ENCODE data around the gene OTOF.

The OTOF gene

DNA sequence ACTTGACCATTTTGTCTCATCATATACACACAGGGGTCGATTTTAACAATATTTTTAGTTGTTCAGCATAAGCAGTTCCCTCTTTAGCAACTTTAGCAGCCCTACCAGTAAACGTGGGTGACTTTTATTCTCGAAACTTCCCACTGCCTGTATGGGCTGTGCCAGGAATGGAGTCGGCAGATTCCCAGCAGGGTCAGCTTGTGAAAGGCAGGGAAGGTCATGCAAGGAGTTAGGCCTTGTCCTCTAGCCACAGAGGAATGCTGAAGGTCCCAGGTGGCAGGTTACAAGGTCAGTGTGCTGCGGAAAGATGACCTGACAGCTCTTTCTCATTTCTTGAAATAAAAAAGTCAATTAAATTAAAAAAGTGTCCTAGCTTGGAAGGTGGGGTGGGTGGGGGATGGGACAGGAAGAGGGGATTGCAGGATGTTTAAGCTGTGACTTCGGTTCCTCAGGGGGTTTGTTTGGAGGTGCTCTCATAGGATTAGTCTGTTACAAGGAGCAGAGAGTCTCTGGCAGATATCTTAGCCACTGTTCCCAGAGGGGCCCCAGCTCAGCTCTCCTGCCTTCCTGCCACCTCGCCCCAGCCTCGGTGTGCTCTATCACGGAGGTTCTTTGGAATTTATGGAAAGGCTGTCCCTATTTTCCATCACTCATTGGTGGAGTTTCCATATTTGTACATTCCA lies 54.8 kb downstream of the OTOF start:
- no peak for DNase-seq (ENCODE audit: low read depth)
- TF ChIP-seq, protein P1, sequence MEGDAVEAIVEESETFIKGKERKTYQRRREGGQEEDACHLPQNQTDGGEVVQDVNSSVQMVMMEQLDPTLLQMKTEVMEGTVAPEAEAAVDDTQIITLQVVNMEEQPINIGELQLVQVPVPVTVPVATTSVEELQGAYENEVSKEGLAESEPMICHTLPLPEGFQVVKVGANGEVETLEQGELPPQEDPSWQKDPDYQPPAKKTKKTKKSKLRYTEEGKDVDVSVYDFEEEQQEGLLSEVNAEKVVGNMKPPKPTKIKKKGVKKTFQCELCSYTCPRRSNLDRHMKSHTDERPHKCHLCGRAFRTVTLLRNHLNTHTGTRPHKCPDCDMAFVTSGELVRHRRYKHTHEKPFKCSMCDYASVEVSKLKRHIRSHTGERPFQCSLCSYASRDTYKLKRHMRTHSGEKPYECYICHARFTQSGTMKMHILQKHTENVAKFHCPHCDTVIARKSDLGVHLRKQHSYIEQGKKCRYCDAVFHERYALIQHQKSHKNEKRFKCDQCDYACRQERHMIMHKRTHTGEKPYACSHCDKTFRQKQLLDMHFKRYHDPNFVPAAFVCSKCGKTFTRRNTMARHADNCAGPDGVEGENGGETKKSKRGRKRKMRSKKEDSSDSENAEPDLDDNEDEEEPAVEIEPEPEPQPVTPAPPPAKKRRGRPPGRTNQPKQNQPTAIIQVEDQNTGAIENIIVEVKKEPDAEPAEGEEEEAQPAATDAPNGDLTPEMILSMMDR (conservative IDR thresholded peaks at IDR 0.05; ENCODE audit: control insufficient read depth, insufficient read depth, low read depth, low read length): no peak
- no peak overlapping the region for H3K4me3 ChIP-seq (ENCODE audit: control insufficient read depth, low read depth, low read length)

DNA sequence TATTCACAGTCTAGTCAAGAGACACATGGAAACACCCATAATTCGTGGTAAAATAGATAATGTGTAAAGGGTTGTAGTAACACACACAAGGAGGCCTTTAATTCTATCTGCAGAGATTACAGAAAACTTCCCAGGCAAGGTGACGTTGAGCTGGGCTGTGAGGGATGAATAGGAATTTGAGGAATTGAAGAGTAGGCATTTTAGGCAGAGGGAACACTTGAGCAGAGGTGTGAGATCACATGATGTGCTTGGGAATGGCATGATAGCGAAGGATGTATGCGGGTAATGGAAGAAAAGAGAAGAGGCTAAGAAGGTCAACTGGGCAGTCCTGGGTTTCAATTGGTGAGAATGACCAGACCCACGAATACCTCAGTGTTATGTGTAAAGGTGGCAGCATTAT lies 56.0 kb downstream of the OTOF start:
- TF ChIP-seq, protein P1 (conservative IDR thresholded peaks at IDR 0.05; ENCODE audit: control insufficient read depth, insufficient read depth, low read depth, low read length): no peak
- DNase-seq (ENCODE audit: low read depth): no peak
- no peak overlapping the region for H3K4me3 ChIP-seq (ENCODE audit: control insufficient read depth, low read depth, low read length)

DNA sequence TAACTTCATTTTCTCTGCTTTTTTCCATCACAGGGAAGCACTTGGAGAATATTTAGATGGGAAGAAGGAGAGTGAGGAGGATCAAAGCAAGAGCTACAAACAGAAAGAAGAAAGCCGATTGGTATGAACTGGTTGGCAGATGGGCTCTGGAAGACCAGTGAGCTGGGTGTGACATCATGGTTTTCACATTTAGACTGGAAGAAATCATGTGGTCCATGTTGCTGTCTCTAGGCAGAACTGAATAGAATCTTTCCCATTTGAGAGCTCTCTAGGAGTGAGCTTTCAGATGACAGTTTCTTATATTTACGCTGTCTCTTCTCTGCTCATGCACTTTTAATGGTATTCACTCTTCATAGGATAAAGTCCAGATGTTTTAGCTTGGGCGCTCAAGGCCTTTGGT lies 63.6 kb downstream of the OTOF start:
- H3K4me3 ChIP-seq (ENCODE audit: control insufficient read depth, low read depth, low read length): no peak overlapping the region
- DNase-seq (ENCODE audit: low read depth): peak; percentile 19
- TF ChIP-seq, protein P1 (conservative IDR thresholded peaks at IDR 0.05; ENCODE audit: control insufficient read depth, insufficient read depth, low read depth, low read length): no peak

GRCh38 chr2:26412091-26412673 lies 65.7 kb downstream of the OTOF start:
- DNase-seq (ENCODE audit: low read depth): peak; percentile 11
- no peak overlapping the region for H3K4me3 ChIP-seq (ENCODE audit: control insufficient read depth, low read depth, low read length)
- TF ChIP-seq, protein P1 (conservative IDR thresholded peaks at IDR 0.05; ENCODE audit: control insufficient read depth, insufficient read depth, low read depth, low read length): no peak

DNA sequence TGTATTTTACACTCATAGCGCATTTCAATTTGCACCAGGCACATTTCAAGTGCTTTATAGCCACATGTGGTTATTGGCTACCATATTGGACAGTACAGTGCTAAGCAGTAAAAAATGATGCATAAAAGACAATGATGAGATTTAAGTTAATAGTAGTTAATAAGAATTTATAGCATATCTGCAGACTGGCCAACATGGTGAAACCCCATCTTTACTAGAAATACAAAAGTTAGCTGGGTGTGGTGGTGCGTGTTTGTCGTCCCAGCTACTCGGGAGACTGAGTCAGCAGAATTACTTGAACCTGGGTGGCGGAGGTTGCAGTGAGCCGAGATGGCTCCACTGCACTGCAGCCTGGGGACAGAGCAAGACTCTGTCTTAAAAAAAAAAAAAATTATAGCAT lies 66.5 kb downstream of the OTOF start:
- H3K4me3 ChIP-seq (ENCODE audit: control insufficient read depth, low read depth, low read length): no peak overlapping the region
- TF ChIP-seq, protein P1 (conservative IDR thresholded peaks at IDR 0.05; ENCODE audit: control insufficient read depth, insufficient read depth, low read depth, low read length): no peak
- no peak for DNase-seq (ENCODE audit: low read depth)

GRCh38 chr2:26410764-26411243 lies 67.1 kb downstream of the OTOF start:
- no peak overlapping the region for H3K4me3 ChIP-seq (ENCODE audit: control insufficient read depth, low read depth, low read length)
- TF ChIP-seq, protein P1 (conservative IDR thresholded peaks at IDR 0.05; ENCODE audit: control insufficient read depth, insufficient read depth, low read depth, low read length): no peak
- DNase-seq (ENCODE audit: low read depth): no peak
